ENCODE measurements around the gene CMIP. TPM values are rescaled to one million over a fixed set of nuclear protein-coding genes. Genes with fewer than 3 reads are reported as not detected.
A peak's percentile ranks its signal among the peaks of the same experiment; 100 is the strongest.

The CMIP gene
- total RNA-seq, 4 donors from 2014 or later = 44.6 to 152 (median 76.5) TPM

DNA sequence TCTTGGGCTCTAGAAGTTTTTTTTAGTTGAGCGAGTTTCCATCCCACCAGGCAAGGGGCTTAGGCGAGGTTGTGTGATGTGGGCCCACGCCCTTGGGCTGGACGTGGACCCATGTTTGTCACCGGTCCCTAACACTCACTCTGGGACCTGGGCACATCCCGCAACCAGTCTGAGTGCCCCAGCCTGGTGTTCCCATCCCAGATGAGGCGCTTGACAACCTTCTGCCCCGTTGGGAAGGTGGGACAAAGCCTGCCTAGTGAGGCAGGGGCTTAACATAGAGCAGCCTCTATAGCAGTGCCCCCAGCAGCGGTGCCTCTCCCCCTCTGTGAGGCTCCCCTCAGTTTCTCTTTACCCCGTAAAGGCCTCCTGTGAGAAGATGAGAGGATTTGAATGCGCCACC, 22.5 kb downstream of the CMIP start:
- Histone ChIP-seq H3K4me3 (no peak overlapping the region), H3K4me1 (peaks cover 3 to 55% (median 21%) of the 10 kb centered on the region in 4 donors), H3K9me3 (no peaks in the 10 kb centered on the region), H3K27me3 (no peaks in the 10 kb centered on the region), H3K27ac (peak overlapping the region in 1 of 4 donors; percentile 63), H3K36me3 (no peaks in the 10 kb centered on the region)
- no peak for DNase-seq
- TF ChIP-seq, protein P1, sequence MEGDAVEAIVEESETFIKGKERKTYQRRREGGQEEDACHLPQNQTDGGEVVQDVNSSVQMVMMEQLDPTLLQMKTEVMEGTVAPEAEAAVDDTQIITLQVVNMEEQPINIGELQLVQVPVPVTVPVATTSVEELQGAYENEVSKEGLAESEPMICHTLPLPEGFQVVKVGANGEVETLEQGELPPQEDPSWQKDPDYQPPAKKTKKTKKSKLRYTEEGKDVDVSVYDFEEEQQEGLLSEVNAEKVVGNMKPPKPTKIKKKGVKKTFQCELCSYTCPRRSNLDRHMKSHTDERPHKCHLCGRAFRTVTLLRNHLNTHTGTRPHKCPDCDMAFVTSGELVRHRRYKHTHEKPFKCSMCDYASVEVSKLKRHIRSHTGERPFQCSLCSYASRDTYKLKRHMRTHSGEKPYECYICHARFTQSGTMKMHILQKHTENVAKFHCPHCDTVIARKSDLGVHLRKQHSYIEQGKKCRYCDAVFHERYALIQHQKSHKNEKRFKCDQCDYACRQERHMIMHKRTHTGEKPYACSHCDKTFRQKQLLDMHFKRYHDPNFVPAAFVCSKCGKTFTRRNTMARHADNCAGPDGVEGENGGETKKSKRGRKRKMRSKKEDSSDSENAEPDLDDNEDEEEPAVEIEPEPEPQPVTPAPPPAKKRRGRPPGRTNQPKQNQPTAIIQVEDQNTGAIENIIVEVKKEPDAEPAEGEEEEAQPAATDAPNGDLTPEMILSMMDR (IDR thresholded peaks at IDR 0.05) = no peak
- no peak for TF ChIP-seq POLR2A (IDR thresholded peaks at IDR 0.05)

DNA sequence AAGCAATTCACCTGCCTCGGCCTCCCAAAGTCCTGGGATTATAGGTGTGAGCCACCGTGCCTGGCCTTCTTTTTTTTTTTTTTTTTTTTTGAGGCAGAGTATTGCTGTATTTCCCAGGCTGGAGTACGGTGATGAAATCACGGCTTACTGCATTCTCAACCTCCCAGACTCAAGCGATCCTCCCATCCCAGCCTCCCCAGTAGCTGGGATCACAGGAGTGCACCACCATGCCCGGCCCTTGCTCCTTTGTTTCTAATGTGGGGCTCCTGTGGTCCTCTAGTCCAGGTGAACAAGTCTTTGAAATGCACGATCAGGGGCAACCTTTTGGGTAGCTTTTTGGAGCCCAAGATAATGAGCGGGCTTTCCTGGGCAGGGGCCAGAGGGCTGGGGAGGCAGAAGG, 23.2 kb downstream of the CMIP start:
- H3K9me3 ChIP-seq = no peaks in the 10 kb centered on the region
- TF ChIP-seq, protein P1 (IDR thresholded peaks at IDR 0.05) = no peak
- no peak for TF ChIP-seq POLR2A (IDR thresholded peaks at IDR 0.05)
- H3K4me3 ChIP-seq = no peak overlapping the region
- no peak for DNase-seq
- H3K27me3 ChIP-seq = no peaks in the 10 kb centered on the region
- H3K27ac ChIP-seq = no peak overlapping the region
- H3K4me1 ChIP-seq = peaks cover 0 to 55% (median 24%) of the 10 kb centered on the region in 4 donors
- H3K36me3 ChIP-seq = no peaks in the 10 kb centered on the region

DNA sequence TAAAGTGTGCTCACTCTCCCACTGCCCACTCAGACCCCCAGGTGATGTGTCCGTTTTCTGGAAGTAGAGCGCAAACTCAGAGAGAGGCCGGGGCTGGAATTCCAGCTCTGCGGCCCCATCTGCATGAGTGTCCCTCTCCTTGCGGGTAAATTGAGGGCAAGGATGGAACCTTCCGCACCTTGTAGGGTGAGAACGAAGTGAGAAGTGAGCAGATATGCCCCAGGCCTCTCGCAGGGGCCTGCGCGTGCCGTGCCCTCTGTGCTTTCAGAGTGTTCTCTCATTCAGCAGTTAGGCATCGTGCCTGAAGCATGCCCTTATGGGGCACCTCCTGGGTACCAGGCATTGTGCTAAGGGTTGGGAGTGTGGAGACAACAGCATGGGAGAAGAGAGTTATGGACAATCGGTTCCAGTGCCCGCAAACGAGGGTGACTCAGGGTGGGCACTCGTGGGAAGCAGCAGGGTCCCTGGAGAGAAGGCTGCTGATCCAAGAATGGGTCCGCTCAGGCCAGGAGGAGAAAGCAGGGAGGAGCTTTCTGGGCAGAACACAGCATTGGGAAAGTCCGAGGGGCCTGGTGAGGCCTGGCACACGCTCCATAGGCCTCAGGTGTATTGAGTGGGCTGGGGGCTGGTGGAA, 23.8 kb downstream of the CMIP start:
- no peak for DNase-seq
- no peaks in the 10 kb centered on the region for H3K9me3 ChIP-seq
- H3K27me3 ChIP-seq = no peaks in the 10 kb centered on the region
- no peak overlapping the region for H3K4me3 ChIP-seq
- peaks cover 0 to 55% (median 29%) of the 10 kb centered on the region in 4 donors for H3K4me1 ChIP-seq
- no peaks in the 10 kb centered on the region for H3K36me3 ChIP-seq
- H3K27ac ChIP-seq = peak overlapping the region in 3 of 4 donors; percentile 66 to 87 (median 79)
- TF ChIP-seq, protein P1 (IDR thresholded peaks at IDR 0.05) = no peak
- TF ChIP-seq POLR2A (IDR thresholded peaks at IDR 0.05) = no peak

GRCh38 chr16:81469183-81469677, 24.6 kb downstream of the CMIP start:
- Histone ChIP-seq H3K27ac (peak overlapping the region; percentile 51 to 87 (median 72)), H3K4me1 (peaks cover 4 to 59% (median 31%) of the 10 kb centered on the region in 4 donors), H3K9me3 (no peaks in the 10 kb centered on the region), H3K4me3 (no peak overlapping the region), H3K27me3 (no peaks in the 10 kb centered on the region), H3K36me3 (no peaks in the 10 kb centered on the region)
- no peak for TF ChIP-seq POLR2A (IDR thresholded peaks at IDR 0.05)
- TF ChIP-seq, protein P1 (IDR thresholded peaks at IDR 0.05) = no peak
- DNase-seq = no peak

GRCh38 chr16:81469710-81470535, 25.3 kb downstream of the CMIP start:
- no peak for TF ChIP-seq POLR2A (IDR thresholded peaks at IDR 0.05)
- TF ChIP-seq, protein P1 (IDR thresholded peaks at IDR 0.05) = no peak
- peak in 2 of 3 donors; percentile 71 to 82 for DNase-seq
- Histone ChIP-seq H3K4me3 (peak overlapping the region in 2 of 4 donors; percentile 14 to 33), H3K27ac (peak overlapping the region; percentile 51 to 87 (median 72)), H3K9me3 (no peaks in the 10 kb centered on the region), H3K4me1 (peaks cover 6 to 64% (median 32%) of the 10 kb centered on the region in 4 donors), H3K27me3 (no peaks in the 10 kb centered on the region), H3K36me3 (no peaks in the 10 kb centered on the region)

Data from Peyer's patch (tissue), 4 donors.